HG03103 (cell line): Measurements from ENCODE around the gene SFXN4.
A peak's percentile ranks its signal among the peaks of the same experiment; 100 is the strongest.
"Not testable (repeated sequence)": the region's sequence is repeated elsewhere in the genome, so short reads cannot be mapped to it uniquely, and the experiment has no call there.

ENCODE experiments used
- ATAC-seq: cut with Tn5 transposase; IDR thresholded peaks from one replicate; pipeline ENCODE4 v1.9.1; 2021; ENCODE audit warnings: low read depth; ENCODE audit not compliant: unreplicated experiment

The SFXN4 gene

DNA sequence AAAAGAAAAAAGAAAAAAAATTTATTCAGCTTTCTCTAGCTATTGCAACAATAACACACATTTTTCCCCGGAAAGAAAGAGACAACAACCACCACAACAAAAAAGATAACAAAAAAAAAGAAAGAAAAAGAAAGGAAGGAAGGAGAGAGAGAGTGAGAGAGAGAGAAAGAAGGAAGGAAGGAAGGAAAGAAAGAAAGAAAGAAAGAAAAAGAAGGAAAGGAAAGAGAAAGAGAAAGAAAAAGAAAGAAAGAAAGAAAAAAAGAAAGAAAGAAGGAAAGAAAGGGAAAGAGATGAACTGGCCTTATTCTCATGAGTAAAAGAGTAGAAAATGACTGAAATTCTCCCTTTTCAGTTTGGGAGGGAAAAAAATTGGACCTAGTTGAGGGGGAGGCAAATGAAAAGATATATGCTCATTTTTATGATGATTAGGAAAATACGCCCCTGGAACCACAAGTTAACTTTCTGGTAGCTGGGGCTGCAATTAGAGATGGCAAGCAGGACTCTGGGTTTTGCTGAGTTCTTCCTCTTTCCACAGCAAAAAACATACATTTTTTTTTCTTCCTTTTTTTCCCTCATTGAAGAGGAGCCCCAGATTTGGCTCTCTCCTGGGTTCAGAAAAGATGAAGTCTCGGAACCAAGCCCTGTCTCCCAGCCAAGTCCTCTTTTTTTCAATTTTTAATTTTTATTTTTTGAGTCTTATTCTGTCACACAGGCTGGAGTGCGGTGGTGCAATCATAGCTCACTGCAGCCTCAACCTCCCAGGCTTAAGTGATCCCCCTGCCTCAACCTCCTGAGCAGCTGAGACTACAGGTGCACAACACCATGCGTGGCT lies 25.7 kb upstream of the SFXN4 start:
- no peak for ATAC-seq

- no peak for ATAC-seq
Observed at GRCh38 chr10:119190353-119190752, 24.8 kb upstream of the SFXN4 start.

GRCh38 chr10:119189811-119190282 lies 24.3 kb upstream of the SFXN4 start:
- ATAC-seq, result no peak

DNA sequence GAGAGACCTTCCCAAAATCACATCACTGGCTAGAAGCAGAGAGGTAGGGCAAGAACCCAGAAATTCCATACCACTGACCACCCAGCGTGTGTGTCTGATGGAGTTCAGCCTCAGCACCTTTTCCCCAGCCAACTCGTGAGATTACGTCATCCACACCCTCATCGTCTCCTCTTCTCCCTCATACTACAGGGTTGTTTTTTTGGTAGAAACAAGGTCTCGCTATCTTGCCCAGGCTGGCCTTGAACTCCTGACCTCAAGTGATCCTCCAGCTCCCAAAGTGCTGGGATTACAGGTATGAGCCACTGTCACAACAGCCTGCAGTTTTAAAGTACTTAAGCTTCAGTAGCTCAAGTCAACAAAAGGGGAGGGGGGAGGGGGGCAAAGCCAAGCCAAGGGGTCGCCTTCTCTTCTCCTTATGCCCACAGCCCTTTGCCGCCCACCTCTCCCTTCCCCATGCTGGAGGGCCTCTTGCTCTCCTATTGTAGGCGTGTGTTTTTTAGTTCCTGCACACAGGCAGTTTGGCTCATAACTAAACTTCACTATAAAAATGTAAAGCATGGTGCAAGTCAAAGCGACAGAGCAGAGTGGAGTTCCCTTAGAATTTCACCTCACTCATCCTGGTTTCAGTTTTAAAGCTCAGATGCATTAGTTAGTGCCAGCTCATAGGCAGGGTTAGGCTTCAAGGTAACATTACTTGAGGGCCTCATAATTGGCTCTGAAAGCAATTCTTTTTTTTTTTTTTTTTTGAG lies 18.3 kb upstream of the SFXN4 start:
- no peak for ATAC-seq

GRCh38 chr10:119180850-119181400 lies 15.4 kb upstream of the SFXN4 start:
- not testable (repeated sequence) for ATAC-seq

DNA sequence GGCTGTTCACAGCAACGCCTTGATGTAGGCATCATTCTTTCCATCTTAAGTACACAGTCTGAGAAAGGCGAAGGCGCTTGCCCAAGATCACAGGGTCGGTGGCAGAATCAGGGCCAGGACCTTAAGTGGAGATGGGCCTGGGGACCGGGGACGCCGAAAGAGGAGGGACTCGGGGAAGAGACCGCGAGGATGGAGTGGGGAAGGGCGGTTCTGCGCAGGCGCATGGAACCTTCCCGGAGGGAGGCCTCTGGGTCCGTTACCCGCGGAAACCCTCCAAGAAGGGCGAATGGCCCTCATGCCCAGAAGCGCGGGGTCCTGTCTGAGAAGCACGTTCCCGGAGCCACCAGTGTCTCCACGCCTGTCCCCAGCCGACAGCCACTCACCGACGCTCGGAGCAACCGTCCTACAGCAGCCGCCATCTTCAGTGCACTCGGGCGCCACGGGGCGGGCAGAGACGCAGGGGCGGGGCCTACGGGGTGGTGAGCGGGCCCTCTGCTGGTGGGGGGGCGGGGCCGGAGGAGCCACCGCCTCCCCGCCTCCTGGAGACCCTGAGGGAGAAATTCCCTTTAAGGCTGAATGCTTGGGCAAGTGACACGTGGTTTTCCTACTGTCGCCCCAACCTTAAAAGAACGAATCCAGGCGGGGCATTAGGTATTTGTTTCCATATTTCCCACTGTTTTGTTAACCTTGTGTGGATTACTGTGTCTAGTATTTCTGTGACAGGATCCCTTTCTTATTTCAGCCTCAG lies 13.0 kb upstream of the SFXN4 start, which contains the start of gene PRDX3:
PRDX3 (minus strand) TSS at position 441 of the 748 bp plus-strand sequence; CDS start at position 419, 22 bp downstream.
- ATAC-seq, result peak; percentile 87

GRCh38 chr10:119177708-119178371 lies 12.3 kb upstream of the SFXN4 start:
- peak; percentile 10 for ATAC-seq

GRCh38 chr10:119176166-119176565 lies 10.7 kb upstream of the SFXN4 start:
- ATAC-seq, result no peak

- no peak for ATAC-seq
Observed at GRCh38 chr10:119174109-119174508, 8.6 kb upstream of the SFXN4 start.

DNA sequence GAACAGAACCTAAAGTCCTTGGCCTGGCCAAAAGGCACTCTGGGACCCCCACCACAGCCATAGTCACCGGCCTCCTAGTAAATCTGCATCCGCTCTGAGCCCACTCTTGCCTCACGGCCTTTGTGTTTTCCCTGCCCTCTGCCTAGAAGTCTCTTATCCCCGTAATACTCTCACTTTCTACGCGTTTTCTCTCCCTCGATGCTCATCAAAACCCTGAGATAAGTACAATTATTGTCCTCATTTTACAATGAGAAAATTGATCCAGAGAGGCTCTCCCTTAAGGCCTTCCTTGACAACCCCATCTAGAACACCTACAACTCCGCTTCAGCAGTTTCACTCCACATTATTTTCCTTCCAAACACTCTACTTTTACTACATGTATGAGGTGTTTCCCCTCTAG lies 1.5 kb upstream of the SFXN4 start:
- no peak for ATAC-seq

GRCh38 chr10:119166564-119166963 lies 1.1 kb upstream of the SFXN4 start:
- no peak for ATAC-seq

DNA sequence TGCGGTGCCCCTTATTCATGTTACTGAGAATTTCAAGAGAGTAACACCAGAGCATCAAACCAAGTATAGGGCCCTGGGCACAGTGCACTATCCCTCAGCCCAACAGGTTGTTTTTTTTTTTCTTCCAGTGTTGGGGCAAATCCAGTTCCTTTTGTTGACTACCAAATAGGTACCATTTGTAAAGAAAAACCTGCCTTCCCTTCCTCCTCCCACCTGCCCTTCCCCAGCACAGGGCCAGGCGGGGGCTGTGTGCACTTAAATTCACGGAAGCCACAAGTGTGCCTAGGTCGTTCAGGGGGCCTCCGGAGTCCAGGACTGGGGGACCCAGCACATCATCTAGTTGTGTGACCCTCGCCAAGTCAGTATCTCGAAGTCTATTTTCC lies 595 bp upstream of the SFXN4 start:
- no peak for ATAC-seq

DNA sequence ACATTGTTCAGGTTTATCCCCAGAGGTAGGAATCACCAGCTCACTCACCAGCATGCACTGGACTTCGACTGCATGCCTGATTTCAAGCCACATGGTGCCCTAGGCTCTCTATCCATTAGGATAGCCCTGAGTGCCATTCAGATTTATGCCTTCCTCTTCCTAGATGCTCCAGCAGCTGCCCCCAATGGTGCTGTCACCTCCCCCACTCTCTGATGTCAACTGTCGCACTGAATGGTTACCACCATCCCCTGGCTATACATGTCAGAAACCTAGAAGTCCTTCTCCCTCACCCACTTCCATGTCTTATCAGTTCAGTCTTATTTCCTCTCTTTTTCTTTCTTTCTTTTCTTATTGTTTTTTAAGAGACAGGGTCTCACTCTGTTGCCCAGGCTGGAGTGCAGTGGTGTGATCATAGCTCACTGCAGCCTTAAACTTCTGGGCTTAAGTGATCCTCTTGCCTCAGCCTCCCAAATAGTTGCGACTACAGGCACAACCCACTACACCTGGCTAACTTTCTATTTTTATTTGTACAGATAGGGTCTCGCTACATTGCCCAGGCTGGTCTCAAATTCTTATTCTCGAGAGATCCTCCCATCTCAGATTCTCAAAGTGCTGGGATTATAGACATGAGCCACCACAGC lies 2.9 kb downstream of the SFXN4 start:
- no peak for ATAC-seq

DNA sequence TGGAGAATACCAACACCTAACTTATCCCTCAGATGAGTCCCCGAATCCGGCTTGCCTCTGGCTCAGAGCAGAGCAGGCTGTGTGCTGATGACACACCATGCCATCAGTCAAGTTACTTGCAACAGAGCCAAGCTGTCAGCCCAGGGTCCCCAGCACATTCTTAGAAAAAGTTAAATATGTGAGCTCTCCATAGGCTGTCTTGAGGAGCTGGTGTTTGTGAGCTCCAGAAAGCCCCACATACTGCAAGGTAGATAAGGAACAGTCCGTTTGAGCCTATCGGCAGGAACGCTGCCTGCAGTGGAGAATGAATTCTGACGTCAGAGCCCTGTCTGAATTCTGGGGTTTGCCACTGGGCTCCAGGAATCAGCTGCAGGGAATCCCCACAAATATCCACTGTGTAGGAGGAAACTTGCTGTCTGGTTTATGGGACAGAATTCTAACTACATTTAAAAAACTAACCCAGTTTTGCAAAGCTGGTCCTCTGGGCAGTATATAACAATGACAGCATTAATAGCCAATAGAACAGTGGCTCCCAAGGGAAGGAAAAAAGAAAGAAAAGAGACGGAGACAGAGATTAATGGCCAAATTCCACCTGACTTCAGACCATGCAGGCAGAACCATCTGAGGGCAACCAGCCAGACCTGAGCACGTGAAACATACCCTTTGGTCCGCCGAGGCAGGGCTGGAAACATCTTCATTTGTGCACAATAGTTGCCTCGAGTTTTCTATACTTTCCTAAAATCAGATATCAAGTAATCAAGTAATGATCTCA lies 3.6 kb downstream of the SFXN4 start:
- no peak for ATAC-seq

DNA sequence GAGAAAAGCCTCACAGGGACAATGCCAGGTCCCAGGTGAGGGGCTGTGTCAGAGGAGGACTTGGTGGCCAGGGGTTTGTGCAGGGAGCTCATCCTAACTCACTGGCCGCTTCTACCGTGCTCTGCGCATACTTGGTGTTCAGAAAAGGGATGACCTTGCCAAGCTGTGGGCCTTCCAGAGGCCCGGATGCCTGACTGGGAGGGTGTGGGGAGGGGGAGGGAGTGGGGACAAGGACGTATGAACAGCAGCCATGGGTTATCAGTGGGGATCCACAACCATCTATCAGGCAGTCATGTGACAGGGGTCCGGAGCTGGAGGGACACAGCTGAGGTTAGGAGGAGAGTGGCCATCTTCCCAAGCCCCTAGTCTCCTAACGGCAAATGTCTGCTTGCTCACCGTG lies 6.2 kb downstream of the SFXN4 start:
- no peak for ATAC-seq

- ATAC-seq, result no peak
Observed at GRCh38 chr10:119153661-119154060, 11.9 kb downstream of the SFXN4 start.

GRCh38 chr10:119153041-119153440 lies 12.5 kb downstream of the SFXN4 start:
- no peak for ATAC-seq

DNA sequence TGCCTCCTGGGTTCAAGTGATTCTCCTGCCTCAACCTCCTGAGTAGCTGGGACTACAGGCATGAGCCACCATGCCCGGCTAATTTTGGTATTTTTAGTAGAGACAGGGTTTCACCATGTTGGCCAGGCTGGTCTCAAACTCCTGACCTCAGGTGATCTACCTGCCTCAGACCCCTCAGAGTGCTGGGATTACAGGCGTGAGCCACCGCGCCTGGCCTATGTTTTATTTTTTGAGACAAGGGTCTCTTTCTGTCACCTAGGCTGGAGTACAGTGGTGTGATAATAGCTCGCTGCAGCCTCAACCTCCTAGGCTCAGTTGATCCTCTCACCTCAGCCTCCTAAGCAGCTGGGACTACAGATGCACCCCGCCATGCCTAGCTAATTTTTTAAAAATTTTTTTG lies 13.9 kb downstream of the SFXN4 start:
- not testable (repeated sequence) for ATAC-seq

- no peak for ATAC-seq
Observed at GRCh38 chr10:119149729-119150128, 15.8 kb downstream of the SFXN4 start.
